ENCODE results near the gene VPS37D. TPM values are rescaled to one million over a fixed set of nuclear protein-coding genes. Genes with fewer than 3 reads are reported as not detected.

VPS37D gene
- total and polyA plus RNA-seq, 2 of the 4 experiments (the other 2 are of a cell fraction) = 2.3 to 3.1 TPM

- Histone ChIP-seq H3K23ac (ENCODE audit: low read depth, low read length) (no peak overlapping the region), H3K4me2 (ENCODE audit: low read depth, low read length) (no peak overlapping the region), H4K20me1 (ENCODE audit: insufficient read depth, low read length) (no peaks in the 10 kb centered on the region), H4K91ac (ENCODE audit: insufficient read depth, low read depth, low read length) (no peak overlapping the region), H3K56ac (ENCODE audit: extremely low read depth, insufficient read depth, low read length) (no peak overlapping the region), H2BK5ac (ENCODE audit: low read depth, low read length, poor library complexity, severe bottlenecking) (no peak overlapping the region), H2AFZ (replicated peaks; ENCODE audit: low read length, poor library complexity) (no peak overlapping the region), H3K9me1 (ENCODE audit: insufficient read depth, low read length) (no peaks in the 10 kb centered on the region), H3K9me3 (ENCODE audit: control insufficient read depth, insufficient read depth, low read length) (no peaks in the 10 kb centered on the region), H3K36me3 (ENCODE audit: control insufficient read depth, insufficient read depth, low read length) (no peaks in the 10 kb centered on the region), H4K5ac (ENCODE audit: low read depth, low read length) (no peak overlapping the region), H3K27ac (ENCODE audit: insufficient read depth, low read length) (no peak overlapping the region), H3K18ac (ENCODE audit: low read depth, low read length) (no peak overlapping the region), H4K8ac (ENCODE audit: low read depth in 2 of 2, low read length in 2 of 2) (no peak overlapping the region), H3K79me1 (ENCODE audit: low read depth in 1 of 2, low read length in 2 of 2) (no peaks in the 10 kb centered on the region), H3K27me3 (ENCODE audit: control insufficient read depth, insufficient read depth, low read length) (peaks cover 71% of the 10 kb centered on the region), H3K4ac (ENCODE audit: low read depth, low read length) (no peak overlapping the region), H3K14ac (replicated peaks; ENCODE audit: low read depth, low read length) (no peak overlapping the region), H2AK9ac (replicated peaks; ENCODE audit: low read depth, low read length, poor library complexity) (no peak overlapping the region), H3K4me1 (ENCODE audit: control insufficient read depth, insufficient read depth, low read length) (peaks cover 5% of the 10 kb centered on the region; the same call in 1 of the 2 replicates), H2AK5ac (ENCODE audit: low read depth, low read length) (no peak overlapping the region), H2BK20ac (ENCODE audit: low read depth, low read length) (no peak overlapping the region), H2BK120ac (ENCODE audit: low read depth, low read length) (no peak overlapping the region), H3K9ac (ENCODE audit: low read depth, low read length) (no peak overlapping the region), H2BK15ac (ENCODE audit: low read depth, low read length) (no peak overlapping the region), H3K4me3 (ENCODE audit: insufficient read depth, low read depth, low read length) (no peak overlapping the region)
- intact Hi-C loops (cut with micrococcal nuclease) = loop anchor here (5.0 kb wide), 1 partner anchor 42 kb away; the partner anchor contains the start of gene VPS37D
- no TSS peak for BruUV-seq (replicated peaks)
- dilution Hi-C loops (cut with HindIII; ENCODE audit: low sequenced_read_pairs, unreplicated experiment) = no loop called here
- DNase-seq = no peak
- TF ChIP-seq RFX5 (IDR thresholded peaks at IDR 0.05; ENCODE audit: low read depth, low read length) (no peak), NFE2L2 (IDR thresholded peaks at IDR 0.05; ENCODE audit: low read depth, low read length) (no peak), FOS (IDR thresholded peaks at IDR 0.05; ENCODE audit: low read depth, low read length) (no peak)
- POLR2A ChIA-PET (ENCODE audit: unreplicated experiment) = no interaction called here
- ATAC-seq (ENCODE audit: low read depth) = no peak
- WGBS, 2 experiments (ENCODE audit: extremely low coverage in 2 of 2, insufficient read length in 1 of 2) = no CpG with 5 or more reads among the region's 11 CpGs
- CTCF ChIA-PET = no interaction called here
- in situ Hi-C loops (cut with MboI; ENCODE audit: low sequenced_read_pairs) = no loop called here
These were observed 42.4 kb upstream of the VPS37D start for GRCh38 chr7:73625276-73625675.

All from IMR-90 (cell line).